GM21737 (cell line): ENCODE data around the gene EEF1AKMT1.
"Not testable (repeated sequence)": the region's sequence is repeated elsewhere in the genome, so short reads cannot be mapped to it uniquely, and the experiment has no call there.

ENCODE experiments used
- ATAC-seq: cut with Tn5 transposase; IDR thresholded peaks from one replicate; pipeline ENCODE4 v1.9.1; 2021; ENCODE audit warnings: mild to moderate bottlenecking, moderate library complexity; ENCODE audit not compliant: unreplicated experiment

The EEF1AKMT1 gene

GRCh38 chr13:20778311-20778710, 4.5 kb upstream of the EEF1AKMT1 start:
- ATAC-seq = no peak

DNA sequence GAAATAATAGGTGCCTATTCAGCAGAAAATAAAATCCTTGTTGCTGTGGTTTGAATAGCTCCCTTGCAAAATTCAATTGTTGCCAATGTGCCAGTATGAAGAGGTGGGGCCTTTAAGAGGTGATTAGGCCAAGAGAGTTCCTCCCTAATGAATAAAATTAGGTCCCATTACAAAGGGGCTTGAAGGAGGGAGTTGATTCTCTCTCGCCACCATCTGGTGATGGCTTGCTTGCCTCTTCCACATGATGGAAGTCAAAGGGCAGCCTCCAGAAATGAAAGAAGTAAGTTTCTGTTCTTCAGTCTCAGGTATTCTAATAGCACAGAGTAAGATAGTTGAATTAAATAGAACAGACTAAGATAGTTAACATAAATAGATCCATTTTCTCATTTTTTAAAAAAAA, 3.0 kb upstream of the EEF1AKMT1 start:
- ATAC-seq = no peak

DNA sequence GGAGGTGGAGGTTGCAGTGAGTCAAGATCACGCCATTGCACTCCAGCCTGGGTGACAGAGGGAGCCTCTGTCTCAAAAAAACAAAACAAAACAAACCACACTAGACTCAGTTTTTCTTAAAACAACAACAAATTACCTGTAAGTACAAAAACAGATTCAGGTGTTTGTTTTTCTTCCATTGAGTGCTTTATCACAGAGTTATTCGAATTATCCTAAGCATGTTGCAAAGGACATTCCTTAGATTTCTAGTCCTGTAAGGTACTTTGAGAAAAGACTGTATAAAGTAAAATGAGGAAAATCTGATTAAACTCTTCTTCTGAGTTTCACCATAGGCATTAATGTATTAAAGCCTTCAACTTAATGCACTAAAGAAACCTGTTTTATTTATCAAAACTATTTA, 2.2 kb upstream of the EEF1AKMT1 start:
- no peak for ATAC-seq

- ATAC-seq = no peak
These were observed 985 bp upstream of the EEF1AKMT1 start for GRCh38 chr13:20774746-20775145.

GRCh38 chr13:20772401-20773131, 1.2 kb downstream of the EEF1AKMT1 start:
- ATAC-seq = no peak

DNA sequence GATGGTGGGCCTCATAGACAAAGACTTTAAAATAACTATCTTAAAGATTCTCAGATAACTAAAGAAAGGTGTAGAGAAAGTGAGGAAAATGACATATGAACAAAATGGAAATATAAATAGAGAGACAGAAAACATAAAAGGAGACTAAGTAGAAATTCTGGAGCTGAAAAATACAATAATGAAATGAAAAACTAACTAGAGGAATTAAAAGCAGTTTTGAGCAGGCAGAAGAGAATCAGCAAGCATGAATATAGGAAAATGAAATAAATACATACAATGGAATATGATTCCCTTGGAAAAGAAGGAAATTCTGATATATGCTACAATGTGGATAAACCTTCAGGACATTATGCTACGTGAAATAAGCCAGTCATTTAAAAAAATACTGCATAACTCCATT, 3.9 kb downstream of the EEF1AKMT1 start:
- no peak for ATAC-seq

GRCh38 chr13:20769091-20769490, 4.7 kb downstream of the EEF1AKMT1 start:
- no peak for ATAC-seq

- ATAC-seq = no peak
These were observed 6.3 kb downstream of the EEF1AKMT1 start for GRCh38 chr13:20767309-20767943.

- ATAC-seq = no peak
These were observed 12.9 kb downstream of the EEF1AKMT1 start for GRCh38 chr13:20760872-20761271.

- no peak for ATAC-seq
These were observed 19.8 kb downstream of the EEF1AKMT1 start for GRCh38 chr13:20754009-20754408.

DNA sequence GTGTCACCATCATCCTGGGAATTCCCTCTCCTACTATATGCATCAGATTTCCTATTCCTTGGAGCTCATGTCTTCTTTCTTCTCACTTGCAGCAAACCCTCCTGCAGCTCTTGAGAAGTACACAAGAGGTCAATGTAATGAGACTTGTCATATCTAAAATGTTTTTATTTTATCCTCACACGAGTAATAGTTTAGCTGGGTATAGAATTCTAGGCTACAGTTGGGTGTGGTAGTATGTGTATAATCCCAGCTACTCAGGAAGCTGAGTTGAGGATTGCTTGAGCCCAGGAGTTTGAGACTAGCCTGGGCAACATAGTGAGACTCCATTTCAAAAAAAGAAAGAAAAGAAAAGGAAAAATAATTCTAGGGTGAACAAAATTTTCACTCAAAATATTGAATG, 24.4 kb downstream of the EEF1AKMT1 start:
- ATAC-seq = no peak

DNA sequence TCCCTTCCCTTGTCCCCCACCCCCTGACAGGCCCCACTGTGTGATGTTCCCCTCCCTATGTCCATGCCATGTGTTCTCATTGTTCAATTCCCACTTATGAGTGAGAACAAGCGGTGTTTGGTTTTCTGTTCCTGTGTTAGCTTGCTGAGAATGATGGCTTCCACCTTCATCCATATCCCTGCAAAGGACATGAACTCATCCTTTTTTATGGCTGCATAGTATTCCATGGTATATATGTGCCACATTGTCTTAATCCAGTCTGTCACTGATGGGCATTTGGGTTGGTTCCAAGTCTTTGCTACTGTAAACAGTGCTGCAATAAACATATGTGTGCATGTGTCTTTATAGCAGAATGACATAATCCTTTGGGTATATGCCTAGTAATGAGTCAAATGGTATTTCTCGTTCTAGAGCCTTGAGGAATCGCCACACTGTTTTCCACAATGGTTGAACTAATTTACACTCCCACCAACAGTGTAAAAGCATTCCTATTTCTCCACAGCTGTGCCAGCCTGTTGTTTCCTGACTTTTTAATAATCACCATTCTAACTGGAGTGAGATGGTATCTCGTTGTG, 29.8 kb downstream of the EEF1AKMT1 start:
- ATAC-seq = not testable (repeated sequence)

DNA sequence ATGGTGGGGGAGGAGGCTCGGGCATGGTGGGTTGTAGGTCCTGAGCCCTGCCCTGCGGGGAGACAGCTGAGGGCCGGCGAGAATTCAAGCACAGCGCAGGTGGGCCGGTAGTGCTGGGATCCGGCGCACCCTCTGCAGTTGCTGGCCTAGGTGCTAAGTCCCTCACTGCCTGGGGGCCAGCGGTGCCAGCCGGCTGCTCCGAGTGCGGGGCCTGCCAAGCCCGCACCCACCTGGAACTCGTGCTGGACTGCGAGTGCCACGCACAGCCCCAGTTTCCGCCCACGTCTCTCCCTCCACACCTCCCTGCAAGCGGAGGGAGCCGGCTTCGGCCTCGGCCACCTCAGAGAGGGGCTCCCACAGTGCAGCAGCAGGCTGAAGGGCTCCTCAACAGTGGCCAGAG, 33.7 kb downstream of the EEF1AKMT1 start:
- ATAC-seq = no peak

GRCh38 chr13:20738616-20739015, 35.1 kb downstream of the EEF1AKMT1 start:
- no peak for ATAC-seq

DNA sequence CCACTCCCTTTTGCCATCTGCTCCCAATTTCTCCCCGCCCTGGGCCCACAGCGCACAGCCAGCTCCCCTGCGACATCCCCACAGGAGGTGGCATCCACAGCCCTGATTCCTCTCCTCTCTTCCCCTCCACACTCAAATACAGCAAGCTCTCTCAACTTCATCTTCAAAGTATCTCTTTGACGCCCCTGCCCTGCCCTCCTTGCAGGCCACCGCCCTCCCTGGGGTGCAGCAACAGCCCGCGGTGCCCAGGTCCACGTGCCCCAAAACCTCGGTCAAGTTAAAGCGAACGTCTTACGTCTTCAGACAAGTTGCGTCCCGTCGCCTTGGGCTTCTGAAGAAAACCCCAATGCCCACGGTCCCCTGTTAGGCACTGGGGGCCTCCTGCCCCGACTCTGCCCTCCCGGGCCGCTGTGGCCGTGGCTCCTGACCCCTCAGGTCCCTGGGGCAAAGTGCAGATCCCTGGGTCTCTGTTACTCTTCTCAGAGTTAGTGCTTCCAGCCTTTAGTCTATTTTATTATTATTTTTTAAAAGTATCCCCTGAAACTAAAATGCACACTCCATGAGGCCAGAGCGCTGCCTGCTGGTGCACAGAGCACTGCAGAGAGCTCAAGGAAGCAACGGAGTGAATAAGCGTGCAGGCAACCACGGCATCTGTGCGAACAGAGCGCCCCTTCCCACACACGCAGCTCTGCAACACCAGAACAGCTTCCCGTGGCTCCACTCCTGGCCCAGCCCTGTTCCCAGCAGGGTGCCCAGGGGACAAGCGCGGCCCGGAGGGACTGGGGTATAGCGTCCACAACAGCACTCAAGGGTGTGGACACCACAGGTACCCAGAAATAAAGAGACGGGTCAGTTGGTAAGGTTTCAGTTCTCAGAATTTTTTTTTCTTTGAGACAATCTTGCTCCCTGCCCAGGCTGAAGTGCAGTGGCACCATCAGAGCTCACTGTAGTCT, 43.9 kb downstream of the EEF1AKMT1 start:
- no peak for ATAC-seq

GRCh38 chr13:20728579-20729311, 45.0 kb downstream of the EEF1AKMT1 start:
- ATAC-seq = no peak

DNA sequence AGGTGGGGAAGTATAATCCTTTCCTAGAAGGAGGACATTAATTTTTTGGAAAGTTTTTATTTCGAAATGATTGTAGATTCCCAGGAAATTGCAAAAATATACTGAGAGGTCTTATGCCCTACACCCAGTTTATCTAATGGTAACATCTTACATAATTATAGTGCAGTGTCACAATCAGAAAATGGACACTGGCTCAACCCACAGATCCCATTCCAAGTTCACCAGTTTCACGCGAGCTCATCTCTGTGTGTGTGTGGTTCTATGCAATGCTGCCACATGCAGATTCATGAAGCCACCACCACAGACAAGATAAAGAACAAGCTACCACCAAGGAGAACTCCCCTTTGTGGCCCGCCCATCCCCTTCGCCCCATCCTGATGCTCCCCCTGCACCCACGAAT, 45.9 kb downstream of the EEF1AKMT1 start:
- no peak for ATAC-seq

DNA sequence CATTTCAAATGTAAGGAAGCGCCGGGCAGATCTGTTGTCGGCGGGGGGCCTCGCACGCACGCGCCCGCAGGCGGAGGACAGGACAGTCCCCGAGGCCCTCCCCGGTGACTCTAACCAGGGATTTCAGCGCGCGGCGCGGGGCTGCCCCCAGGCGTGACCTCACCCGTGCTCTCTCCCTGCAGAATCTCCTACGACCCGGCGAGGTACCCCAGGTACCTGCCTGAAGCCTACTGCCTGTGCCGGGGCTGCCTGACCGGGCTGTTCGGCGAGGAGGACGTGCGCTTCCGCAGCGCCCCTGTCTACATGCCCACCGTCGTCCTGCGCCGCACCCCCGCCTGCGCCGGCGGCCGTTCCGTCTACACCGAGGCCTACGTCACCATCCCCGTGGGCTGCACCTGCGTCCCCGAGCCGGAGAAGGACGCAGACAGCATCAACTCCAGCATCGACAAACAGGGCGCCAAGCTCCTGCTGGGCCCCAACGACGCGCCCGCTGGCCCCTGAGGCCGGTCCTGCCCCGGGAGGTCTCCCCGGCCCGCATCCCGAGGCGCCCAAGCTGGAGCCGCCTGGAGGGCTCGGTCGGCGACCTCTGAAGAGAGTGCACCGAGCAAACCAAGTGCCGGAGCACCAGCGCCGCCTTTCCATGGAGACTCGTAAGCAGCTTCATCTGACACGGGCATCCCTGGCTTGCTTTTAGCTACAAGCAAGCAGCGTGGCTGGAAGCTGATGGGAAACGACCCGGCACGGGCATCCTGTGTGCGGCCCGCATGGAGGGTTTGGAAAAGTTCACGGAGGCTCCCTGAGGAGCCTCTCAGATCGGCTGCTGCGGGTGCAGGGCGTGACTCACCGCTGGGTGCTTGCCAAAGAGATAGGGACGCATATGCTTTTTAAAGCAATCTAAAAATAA, 52.1 kb downstream of the EEF1AKMT1 start:
- ATAC-seq = no peak

GRCh38 chr13:20721058-20721453, 52.7 kb downstream of the EEF1AKMT1 start:
- ATAC-seq = no peak

DNA sequence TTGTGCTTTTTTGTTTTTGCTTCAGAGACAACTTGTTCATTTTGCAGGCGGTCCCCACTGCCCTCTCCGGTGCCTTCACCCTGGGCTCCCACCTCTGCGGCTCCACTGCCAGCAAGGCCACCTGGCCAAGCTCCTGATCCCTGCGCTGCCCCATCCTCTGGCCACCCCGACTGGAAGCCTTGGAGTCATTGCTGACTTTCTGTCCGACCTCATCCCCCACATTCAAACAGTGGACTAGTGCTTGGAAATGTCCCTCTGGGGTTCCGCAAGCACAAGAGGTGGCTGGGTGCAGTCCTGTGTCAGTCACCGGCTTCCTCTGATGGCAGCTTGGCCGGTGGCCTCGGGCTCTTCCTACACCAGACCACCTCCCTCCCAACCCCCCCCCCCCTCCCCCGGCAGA, 53.3 kb downstream of the EEF1AKMT1 start:
- no peak for ATAC-seq
